GM21367 (cell line): ENCODE data around the gene PLXNA3.
"Not testable (repeated sequence)": the region's sequence is repeated elsewhere in the genome, so short reads cannot be mapped to it uniquely, and the experiment has no call there.

Source experiments
- ATAC-seq: cut with Tn5 transposase; IDR thresholded peaks from one replicate; pipeline ENCODE4 v1.9.1; 2021; ENCODE audit not compliant: unreplicated experiment

Gene PLXNA3

DNA sequence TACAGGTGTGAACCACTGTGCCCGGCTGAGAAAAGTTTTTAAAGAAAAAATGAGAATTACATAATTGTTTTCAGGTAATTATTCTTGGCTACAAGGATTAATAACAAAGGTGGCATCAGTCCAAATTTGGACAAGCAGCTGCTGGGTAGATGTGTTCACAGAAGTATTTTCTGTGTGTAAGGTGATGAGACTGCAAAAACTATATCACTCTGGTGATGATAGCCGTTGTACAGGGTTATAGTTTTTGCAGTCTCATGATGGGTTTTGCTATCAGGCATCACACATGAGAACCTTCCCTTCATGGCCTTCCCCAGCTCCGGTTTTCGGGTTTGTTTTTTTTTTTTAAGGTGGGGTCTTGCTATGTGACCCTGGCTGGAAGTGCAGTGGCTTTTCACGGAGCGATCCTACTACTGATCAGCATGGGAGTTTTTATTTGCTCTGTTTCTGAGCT is 37.4 kb downstream of the PLXNA3 start:
- ATAC-seq, result no peak

- ATAC-seq, result not testable (repeated sequence)
Observed at GRCh38 chrX:154496591-154497137, 38.6 kb downstream of the PLXNA3 start.

DNA sequence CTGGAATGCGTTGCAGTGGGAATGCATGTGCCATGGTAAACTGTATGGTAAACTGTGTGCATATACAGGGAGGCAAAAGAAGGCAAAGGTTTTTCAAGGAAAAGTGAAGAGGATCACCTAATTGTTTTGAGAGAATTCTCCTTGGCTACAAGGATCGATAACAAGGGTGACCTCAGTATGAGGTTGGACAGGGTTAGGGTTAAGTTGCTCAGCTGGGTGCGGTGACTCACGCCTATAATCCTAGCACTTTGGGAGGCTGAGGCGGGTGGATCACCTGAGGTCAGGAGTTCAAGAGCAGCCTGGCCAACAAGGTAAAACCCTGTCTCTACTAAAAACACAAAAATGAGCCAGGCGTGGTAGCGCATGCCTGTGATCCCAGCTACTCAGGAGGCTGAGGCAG is 43.3 kb downstream of the PLXNA3 start:
- not testable (repeated sequence) for ATAC-seq

DNA sequence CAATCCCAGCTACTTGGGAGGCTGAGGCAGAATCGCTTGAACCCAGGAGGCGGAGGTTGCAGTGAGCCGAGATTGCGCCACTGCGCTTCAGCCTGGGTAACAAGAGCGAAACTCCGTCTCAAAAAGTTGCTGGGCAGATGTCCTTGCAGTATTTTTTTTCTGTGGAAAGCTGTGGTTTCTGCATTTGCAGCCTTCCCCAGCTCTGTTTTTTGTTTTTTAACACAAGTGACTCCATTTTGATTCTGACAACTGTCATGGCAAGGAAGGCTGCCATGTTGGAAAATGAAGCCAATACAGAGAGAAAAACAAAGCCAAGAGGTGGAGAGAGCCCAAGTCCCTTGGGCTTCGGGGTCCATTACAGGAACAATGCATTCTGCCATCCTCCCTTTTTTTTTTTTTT is 44.0 kb downstream of the PLXNA3 start:
- no peak for ATAC-seq

GRCh38 chrX:154502989-154503388 is 44.9 kb downstream of the PLXNA3 start:
- ATAC-seq, result no peak

DNA sequence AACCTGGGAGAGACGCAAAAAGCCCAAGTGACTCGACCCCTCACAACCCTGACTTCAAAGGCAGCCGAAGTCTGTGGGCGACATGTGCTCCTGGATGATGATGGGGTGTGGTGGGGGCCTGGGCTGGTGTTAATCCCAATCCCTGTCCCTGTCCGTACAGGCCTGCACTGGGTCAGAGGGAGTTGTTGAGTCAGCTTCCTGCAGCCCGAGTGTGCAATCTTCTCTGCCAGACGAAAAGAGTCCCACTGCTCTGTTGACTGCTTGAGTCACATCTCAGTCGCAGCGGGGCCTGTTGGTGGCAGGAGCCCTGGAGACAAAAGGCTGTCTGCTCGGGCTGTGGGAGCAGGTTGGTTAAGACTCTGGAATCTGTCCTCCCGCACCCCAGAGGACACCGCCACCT is 47.7 kb downstream of the PLXNA3 start:
- ATAC-seq, result no peak

DNA sequence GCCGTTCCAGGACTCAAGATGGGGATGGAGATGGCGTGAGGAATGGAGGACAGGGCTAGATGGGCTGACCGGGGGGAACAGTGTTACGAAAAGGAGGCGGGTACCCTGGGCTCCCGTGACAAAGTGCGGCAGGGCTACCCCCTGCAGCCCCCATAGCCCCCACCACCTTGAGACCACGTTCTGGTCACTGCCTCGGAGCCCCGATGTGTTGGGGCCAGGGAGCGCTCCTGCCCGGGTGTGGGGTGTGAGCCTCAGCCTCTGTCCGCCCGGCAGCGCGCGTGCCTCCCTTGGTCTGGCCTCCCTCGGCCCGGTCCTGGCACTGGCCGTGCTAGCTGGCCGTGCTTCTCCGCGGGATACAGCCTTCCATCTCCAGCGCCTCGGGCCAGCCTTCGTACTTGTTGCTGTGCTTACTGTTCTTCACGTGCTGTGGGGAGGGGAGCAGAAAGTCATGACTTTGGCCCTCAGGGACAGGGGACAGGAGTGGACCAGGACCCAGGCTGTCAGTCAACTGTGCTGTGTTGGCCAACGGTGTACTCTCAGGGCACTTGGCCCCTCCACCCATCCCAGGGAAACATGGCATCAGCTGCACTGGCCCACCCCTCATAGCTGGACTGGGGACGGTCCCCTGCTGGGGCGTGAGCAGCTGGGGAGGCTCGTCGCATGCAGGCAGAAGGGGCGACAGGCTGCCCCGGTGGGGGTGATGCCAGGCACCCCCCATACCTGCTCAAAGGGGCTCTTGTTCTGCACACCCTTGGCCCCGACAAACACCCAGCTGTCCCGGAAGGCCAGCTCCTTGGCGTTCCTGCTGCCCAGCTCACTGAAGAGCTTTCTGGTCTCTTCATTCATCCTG is 48.6 kb downstream of the PLXNA3 start:
- ATAC-seq, result no peak

- no peak for ATAC-seq
Observed at GRCh38 chrX:154507673-154508383, 49.7 kb downstream of the PLXNA3 start.

- no peak for ATAC-seq
Observed at GRCh38 chrX:154508384-154508745, 50.3 kb downstream of the PLXNA3 start.

- no peak for ATAC-seq
Observed at GRCh38 chrX:154509455-154509854, 51.4 kb downstream of the PLXNA3 start.

GRCh38 chrX:154511761-154512160 is 53.7 kb downstream of the PLXNA3 start:
- ATAC-seq, result no peak

GRCh38 chrX:154512879-154513553 is 54.9 kb downstream of the PLXNA3 start:
- no peak for ATAC-seq

DNA sequence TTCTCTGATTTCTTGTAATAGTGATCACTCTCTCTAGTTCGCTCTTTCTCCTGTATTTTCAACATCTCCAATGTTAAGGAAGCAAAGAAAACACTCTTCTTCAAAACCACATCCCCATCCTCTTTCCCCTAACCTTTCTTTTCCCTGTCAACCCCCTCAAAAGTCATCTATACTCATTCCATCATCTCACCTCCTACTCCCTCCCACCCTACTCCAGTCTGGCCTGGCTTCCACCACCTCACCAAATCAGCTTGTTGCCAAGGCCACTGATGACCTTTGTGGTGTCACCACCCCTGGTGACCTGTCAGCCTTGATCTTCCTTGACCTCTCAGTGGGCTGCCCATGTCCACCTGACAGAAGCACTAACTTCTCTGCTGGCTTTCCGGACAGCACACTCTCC is 55.6 kb downstream of the PLXNA3 start:
- no peak for ATAC-seq

- no peak for ATAC-seq
Observed at GRCh38 chrX:154515090-154515965, 57.2 kb downstream of the PLXNA3 start.

GRCh38 chrX:154515966-154516655 is 58.0 kb downstream of the PLXNA3 start, which contains the start of gene FAM3A:
Gene FAM3A (minus strand): TSS chrX:154516232. CDS start chrX:154515772, 460 bp downstream.
- ATAC-seq, result peak; percentile 94

- no peak for ATAC-seq
Observed at GRCh38 chrX:154516656-154517100, 58.6 kb downstream of the PLXNA3 start.

- ATAC-seq, result no peak
Observed at GRCh38 chrX:154517101-154517781, 59.2 kb downstream of the PLXNA3 start.

- no peak for ATAC-seq
Observed at GRCh38 chrX:154519389-154519788, 61.3 kb downstream of the PLXNA3 start.
